IgD-negative memory B cell (primary cell): ENCODE results near the gene ZDBF2. TPM values are rescaled to one million over a fixed set of nuclear protein-coding genes. Genes with fewer than 3 reads are reported as not detected.
A peak's percentile ranks its signal among the peaks of the same experiment; 100 is the strongest.
"Not testable (repeated sequence)": the region's sequence is repeated elsewhere in the genome, so short reads cannot be mapped to it uniquely, and the experiment has no call there.

ENCODE experiments used
- H3K27ac Mint-ChIP-seq, 3 donors: one replicate each; pipeline ENCODE4 v1.8.0; 2020 to 2022; ENCODE audit warnings: mild to moderate bottlenecking in 3 of 3, mixed read lengths in 3 of 3, moderate library complexity in 1 of 3
- H3K27me3 Mint-ChIP-seq: one replicate; pipeline ENCODE4 v1.8.0; 2021; ENCODE audit warnings: mixed read lengths
- H3K36me3 Mint-ChIP-seq: one replicate; pipeline ENCODE4 v1.8.0; 2020; ENCODE audit warnings: mild to moderate bottlenecking, mixed read lengths
- H3K4me1 Mint-ChIP-seq, 3 donors: one replicate each; pipeline ENCODE4 v1.8.0; 2020 to 2022; ENCODE audit warnings: mixed read lengths in 3 of 3, mild to moderate bottlenecking in 1 of 3
- H3K4me3 Mint-ChIP-seq, 4 donors: one replicate each; pipeline ENCODE4 v1.8.0; 2020 to 2022; ENCODE audit warnings: mild to moderate bottlenecking in 4 of 4, mixed read lengths in 4 of 4, moderate library complexity in 3 of 4
- H3K9me3 Mint-ChIP-seq, 3 donors: one replicate each; pipeline ENCODE4 v1.8.0; 2020 to 2021; ENCODE audit warnings: mixed read lengths in 3 of 3, mild to moderate bottlenecking in 1 of 3
- polyA plus RNA-seq: library from polyadenylated mRNA; unstranded; fragments of 300-500 nt; fragmentation: Illumina TruSeq; gene quantifications from one replicate; pipeline ENCODE4 v1.2.3, GENCODE V29; 2021

ZDBF2 gene
- polyA plus RNA-seq, 1 donor from 2014 or later = 4.9 TPM

GRCh38 chr2:206253125-206253776 is 21.2 kb upstream of the ZDBF2 start:
- no peaks in the 10 kb centered on the region for H3K36me3 Mint-ChIP-seq
- H3K27me3 Mint-ChIP-seq = peaks cover 27% of the 10 kb centered on the region
- peak overlapping the region in 1 of 4 donors; percentile 56 for H3K4me3 Mint-ChIP-seq
- peak overlapping the region in 2 of 3 donors; percentile 25 to 82 for H3K27ac Mint-ChIP-seq
- H3K9me3 Mint-ChIP-seq = peaks cover 0 to 2% (median 0%) of the 10 kb centered on the region in 3 donors
- H3K4me1 Mint-ChIP-seq = peaks cover 7 to 16% (median 7%) of the 10 kb centered on the region in 3 donors

- H3K27me3 Mint-ChIP-seq = peaks cover 29% of the 10 kb centered on the region
- H3K36me3 Mint-ChIP-seq = no peaks in the 10 kb centered on the region
- H3K4me1 Mint-ChIP-seq = peaks cover 7 to 16% (median 7%) of the 10 kb centered on the region in 3 donors
- peaks cover 0 to 2% (median 0%) of the 10 kb centered on the region in 3 donors for H3K9me3 Mint-ChIP-seq
- peak overlapping the region in 1 of 4 donors; percentile 77 for H3K4me3 Mint-ChIP-seq
- peak overlapping the region in 2 of 3 donors; percentile 10 to 14 for H3K27ac Mint-ChIP-seq
These were observed 20.7 kb upstream of the ZDBF2 start for GRCh38 chr2:206253777-206254166.

GRCh38 chr2:206255003-206255402 is 19.5 kb upstream of the ZDBF2 start:
- Mint-ChIP-seq H3K27me3 (peaks cover 34% of the 10 kb centered on the region), H3K9me3 (peaks cover 0 to 2% (median 0%) of the 10 kb centered on the region in 3 donors), H3K36me3 (no peaks in the 10 kb centered on the region), H3K27ac (no peak overlapping the region), H3K4me1 (peaks cover 6 to 16% (median 8%) of the 10 kb centered on the region in 3 donors), H3K4me3 (no peak overlapping the region)

- Mint-ChIP-seq H3K27me3 (peaks cover 39% of the 10 kb centered on the region), H3K4me3 (no peak overlapping the region), H3K36me3 (no peaks in the 10 kb centered on the region), H3K4me1 (peaks cover 2 to 19% (median 8%) of the 10 kb centered on the region in 3 donors), H3K27ac (peak overlapping the region in 1 of 3 donors; percentile 54), H3K9me3 (peaks cover 0 to 6% (median 0%) of the 10 kb centered on the region in 3 donors)
These were observed 17.7 kb upstream of the ZDBF2 start for GRCh38 chr2:206256706-206257205.

GRCh38 chr2:206257350-206257749 is 17.1 kb upstream of the ZDBF2 start:
- peaks cover 37% of the 10 kb centered on the region for H3K27me3 Mint-ChIP-seq
- no peaks in the 10 kb centered on the region for H3K36me3 Mint-ChIP-seq
- H3K4me3 Mint-ChIP-seq = peak overlapping the region in 1 of 4 donors; percentile 59
- H3K4me1 Mint-ChIP-seq = peaks cover 0 to 17% (median 8%) of the 10 kb centered on the region in 3 donors
- peaks cover 0 to 6% (median 0%) of the 10 kb centered on the region in 3 donors for H3K9me3 Mint-ChIP-seq
- H3K27ac Mint-ChIP-seq = peak overlapping the region in 2 of 3 donors; percentile 54 to 73

- Mint-ChIP-seq H3K4me1 (peaks cover 0 to 17% (median 8%) of the 10 kb centered on the region in 3 donors), H3K36me3 (no peaks in the 10 kb centered on the region), H3K27me3 (peaks cover 37% of the 10 kb centered on the region), H3K27ac (peak overlapping the region in 1 of 3 donors; percentile 52), H3K4me3 (no peak overlapping the region), H3K9me3 (peaks cover 0 to 8% (median 0%) of the 10 kb centered on the region in 3 donors)
These were observed 16.6 kb upstream of the ZDBF2 start for GRCh38 chr2:206257861-206258260.

- not testable (repeated sequence) for H3K36me3 Mint-ChIP-seq, H3K4me3 Mint-ChIP-seq, H3K9me3 Mint-ChIP-seq, H3K27ac Mint-ChIP-seq
- Mint-ChIP-seq H3K27me3 (peaks cover 42% of the 10 kb centered on the region), H3K4me1 (peaks cover 0 to 14% (median 8%) of the 10 kb centered on the region in 3 donors)
These were observed 15.8 kb upstream of the ZDBF2 start for GRCh38 chr2:206258615-206259014.

- peaks cover 0 to 7% (median 0%) of the 10 kb centered on the region in 3 donors for H3K9me3 Mint-ChIP-seq
- peaks cover 44% of the 10 kb centered on the region for H3K27me3 Mint-ChIP-seq
- no peak overlapping the region for H3K27ac Mint-ChIP-seq
- peaks cover 0 to 13% (median 11%) of the 10 kb centered on the region in 3 donors for H3K4me1 Mint-ChIP-seq
- H3K36me3 Mint-ChIP-seq = no peaks in the 10 kb centered on the region
- peak overlapping the region in 1 of 4 donors; percentile 11 for H3K4me3 Mint-ChIP-seq
These were observed 14.9 kb upstream of the ZDBF2 start for GRCh38 chr2:206259376-206260187.

GRCh38 chr2:206260188-206261012 is 14.1 kb upstream of the ZDBF2 start:
- H3K27ac Mint-ChIP-seq = peak overlapping the region in 1 of 3 donors; percentile 6
- H3K4me1 Mint-ChIP-seq = peaks cover 0 to 13% (median 9%) of the 10 kb centered on the region in 3 donors
- H3K27me3 Mint-ChIP-seq = peaks cover 49% of the 10 kb centered on the region
- H3K4me3 Mint-ChIP-seq = no peak overlapping the region
- H3K36me3 Mint-ChIP-seq = no peaks in the 10 kb centered on the region
- peaks cover 0 to 7% (median 0%) of the 10 kb centered on the region in 3 donors for H3K9me3 Mint-ChIP-seq

- Mint-ChIP-seq H3K27ac (no peak overlapping the region), H3K4me1 (peaks cover 0 to 12% (median 6%) of the 10 kb centered on the region in 3 donors), H3K27me3 (peaks cover 59% of the 10 kb centered on the region), H3K4me3 (no peak overlapping the region), H3K36me3 (no peaks in the 10 kb centered on the region), H3K9me3 (peaks cover 0 to 7% (median 0%) of the 10 kb centered on the region in 3 donors)
These were observed 10.4 kb upstream of the ZDBF2 start for GRCh38 chr2:206263959-206264603.

GRCh38 chr2:206266130-206267125 is 8.0 kb upstream of the ZDBF2 start:
- Mint-ChIP-seq H3K4me3 (no peak overlapping the region), H3K36me3 (no peaks in the 10 kb centered on the region), H3K9me3 (peaks cover 0 to 3% (median 0%) of the 10 kb centered on the region in 3 donors), H3K27ac (no peak overlapping the region), H3K27me3 (peaks cover 60% of the 10 kb centered on the region), H3K4me1 (peaks cover 0 to 6% (median 0%) of the 10 kb centered on the region in 3 donors)

GRCh38 chr2:206267567-206267966 is 6.9 kb upstream of the ZDBF2 start:
- H3K36me3 Mint-ChIP-seq = no peaks in the 10 kb centered on the region
- H3K27ac Mint-ChIP-seq = no peak overlapping the region
- H3K27me3 Mint-ChIP-seq = peaks cover 58% of the 10 kb centered on the region
- peaks cover 0 to 2% (median 0%) of the 10 kb centered on the region in 3 donors for H3K9me3 Mint-ChIP-seq
- H3K4me3 Mint-ChIP-seq = no peak overlapping the region
- H3K4me1 Mint-ChIP-seq = peaks cover 0 to 6% (median 0%) of the 10 kb centered on the region in 3 donors

- Mint-ChIP-seq H3K9me3 (peaks cover 0 to 2% (median 2%) of the 10 kb centered on the region in 3 donors), H3K27me3 (peaks cover 50% of the 10 kb centered on the region), H3K4me1 (peaks cover 10 to 14% (median 14%) of the 10 kb centered on the region in 3 donors), H3K36me3 (no peaks in the 10 kb centered on the region), H3K4me3 (peak overlapping the region in 1 of 4 donors; percentile 61), H3K27ac (no peak overlapping the region)
These were observed 3.4 kb upstream of the ZDBF2 start for GRCh38 chr2:206271065-206271464.
